HUES48 (cell line): ENCODE results near the gene FGD5.
"Not testable (repeated sequence)": the region's sequence is repeated elsewhere in the genome, so short reads cannot be mapped to it uniquely, and the experiment has no call there.

Source experiments
- H3K27ac ChIP-seq: one replicate; pipeline ENCODE4 v1.7.0; 2013; ENCODE audit warnings: low read depth, low read length, inconsistent platforms
- H3K27me3 ChIP-seq: 2 replicates; pipeline ENCODE4 v1.6.1; 2013; ENCODE audit warnings: mild to moderate bottlenecking, low read length; ENCODE audit not compliant: control insufficient read depth, insufficient read depth
- H3K36me3 ChIP-seq: 2 replicates; pipeline ENCODE4 v1.6.1; 2013; ENCODE audit warnings: low read length; ENCODE audit not compliant: control insufficient read depth, insufficient read depth
- H3K4me1 ChIP-seq: 2 replicates; pipeline ENCODE4 v1.6.1; 2013; ENCODE audit warnings: mild to moderate bottlenecking, low read length; ENCODE audit not compliant: control insufficient read depth, insufficient read depth
- H3K4me3 ChIP-seq: 2 replicates; pipeline ENCODE4 v1.5.1; 2013; ENCODE audit warnings: mild to moderate bottlenecking, low read depth, low read length
- H3K9ac ChIP-seq: 2 replicates; pipeline ENCODE4 v1.6.1; 2013; ENCODE audit warnings: mild to moderate bottlenecking, low read depth, low read length, moderate library complexity
- H3K9me3 ChIP-seq: 2 replicates; pipeline ENCODE4 v1.6.1; 2013; ENCODE audit warnings: low read length; ENCODE audit not compliant: control insufficient read depth, insufficient read depth

FGD5 gene

GRCh38 chr3:14809611-14810010 is 9.2 kb upstream of the FGD5 start:
- H3K27ac ChIP-seq, H3K4me1 ChIP-seq, H3K9ac ChIP-seq, H3K9me3 ChIP-seq, H3K36me3 ChIP-seq: not testable (repeated sequence)
- H3K27me3 ChIP-seq: peaks cover 70% of the 10 kb centered on the region
- H3K4me3 ChIP-seq: peak overlapping the region; percentile 62

- Histone ChIP-seq H3K4me3 (peak overlapping the region; percentile 77), H3K27ac (no peak overlapping the region), H3K4me1 (no peaks in the 10 kb centered on the region), H3K9me3 (no peaks in the 10 kb centered on the region), H3K27me3 (peaks cover 70% of the 10 kb centered on the region), H3K36me3 (no peaks in the 10 kb centered on the region), H3K9ac (no peak overlapping the region)
Measured at GRCh38 chr3:14810070-14810791, 8.5 kb upstream of the FGD5 start.

GRCh38 chr3:14810801-14811661 is 7.7 kb upstream of the FGD5 start:
- Histone ChIP-seq H3K4me3 (peak overlapping the region; percentile 77), H3K9me3 (no peaks in the 10 kb centered on the region), H3K4me1 (no peaks in the 10 kb centered on the region), H3K9ac (peak overlapping the region; percentile 8; the same call in 1 of the 2 replicates), H3K27ac (no peak overlapping the region), H3K27me3 (peaks cover 70% of the 10 kb centered on the region), H3K36me3 (no peaks in the 10 kb centered on the region)

- Histone ChIP-seq H3K9ac (no peak overlapping the region), H3K27ac (no peak overlapping the region), H3K27me3 (peaks cover 67% of the 10 kb centered on the region), H3K4me1 (no peaks in the 10 kb centered on the region), H3K4me3 (peak overlapping the region; percentile 77), H3K36me3 (no peaks in the 10 kb centered on the region), H3K9me3 (no peaks in the 10 kb centered on the region)
Measured at GRCh38 chr3:14811684-14812083, 7.1 kb upstream of the FGD5 start.

- Histone ChIP-seq H3K27ac (no peak overlapping the region), H3K36me3 (no peaks in the 10 kb centered on the region), H3K4me1 (no peaks in the 10 kb centered on the region), H3K27me3 (peaks cover 61% of the 10 kb centered on the region), H3K4me3 (no peak overlapping the region), H3K9ac (no peak overlapping the region), H3K9me3 (no peaks in the 10 kb centered on the region)
Measured at GRCh38 chr3:14812196-14812790, 6.5 kb upstream of the FGD5 start.

- Histone ChIP-seq H3K9me3 (no peaks in the 10 kb centered on the region), H3K4me1 (no peaks in the 10 kb centered on the region), H3K4me3 (no peak overlapping the region), H3K36me3 (no peaks in the 10 kb centered on the region), H3K9ac (no peak overlapping the region), H3K27me3 (peaks cover 39% of the 10 kb centered on the region), H3K27ac (peak overlapping the region; percentile 25)
Measured at GRCh38 chr3:14814411-14814871, 4.3 kb upstream of the FGD5 start.

- Histone ChIP-seq H3K27me3 (peaks cover 23% of the 10 kb centered on the region), H3K9me3 (no peaks in the 10 kb centered on the region), H3K4me3 (no peak overlapping the region), H3K27ac (no peak overlapping the region), H3K4me1 (no peaks in the 10 kb centered on the region), H3K9ac (no peak overlapping the region), H3K36me3 (no peaks in the 10 kb centered on the region)
Measured at GRCh38 chr3:14816359-14816758, 2.4 kb upstream of the FGD5 start.

- Histone ChIP-seq H3K36me3 (no peaks in the 10 kb centered on the region), H3K9ac (no peak overlapping the region), H3K4me3 (no peak overlapping the region), H3K4me1 (peaks cover 13% of the 10 kb centered on the region), H3K27me3 (no peaks in the 10 kb centered on the region), H3K27ac (no peak overlapping the region), H3K9me3 (no peaks in the 10 kb centered on the region)
Measured at GRCh38 chr3:14819671-14820070, 909 bp downstream of the FGD5 start.

GRCh38 chr3:14820156-14820555 is 1.4 kb downstream of the FGD5 start:
- H3K27me3 ChIP-seq: no peaks in the 10 kb centered on the region
- H3K36me3 ChIP-seq: no peaks in the 10 kb centered on the region
- H3K27ac ChIP-seq: no peak overlapping the region
- H3K4me1 ChIP-seq: peaks cover 13% of the 10 kb centered on the region
- H3K9me3 ChIP-seq: no peaks in the 10 kb centered on the region
- no peak overlapping the region for H3K4me3 ChIP-seq
- no peak overlapping the region for H3K9ac ChIP-seq

- H3K27me3 ChIP-seq: no peaks in the 10 kb centered on the region
- no peak overlapping the region for H3K27ac ChIP-seq
- H3K9ac ChIP-seq: no peak overlapping the region
- H3K36me3 ChIP-seq: no peaks in the 10 kb centered on the region
- H3K4me1 ChIP-seq: peaks cover 13% of the 10 kb centered on the region
- no peak overlapping the region for H3K4me3 ChIP-seq
- no peaks in the 10 kb centered on the region for H3K9me3 ChIP-seq
Measured at GRCh38 chr3:14821151-14821550, 2.4 kb downstream of the FGD5 start.

- Histone ChIP-seq H3K27me3 (no peaks in the 10 kb centered on the region), H3K36me3 (no peaks in the 10 kb centered on the region), H3K4me1 (peaks cover 13% of the 10 kb centered on the region), H3K9ac (no peak overlapping the region), H3K9me3 (no peaks in the 10 kb centered on the region), H3K27ac (no peak overlapping the region), H3K4me3 (no peak overlapping the region)
Measured at GRCh38 chr3:14822134-14822533, 3.4 kb downstream of the FGD5 start.
